ENCODE data around the gene PLA2G4C. TPM values are rescaled to one million over a fixed set of nuclear protein-coding genes. Genes with fewer than 3 reads are reported as not detected.
A peak's percentile ranks its signal among the peaks of the same experiment; 100 is the strongest.

Gene PLA2G4C
- total and polyA plus RNA-seq, 2 experiments from 2014 or later: 2.9 to 3.4 TPM

DNA sequence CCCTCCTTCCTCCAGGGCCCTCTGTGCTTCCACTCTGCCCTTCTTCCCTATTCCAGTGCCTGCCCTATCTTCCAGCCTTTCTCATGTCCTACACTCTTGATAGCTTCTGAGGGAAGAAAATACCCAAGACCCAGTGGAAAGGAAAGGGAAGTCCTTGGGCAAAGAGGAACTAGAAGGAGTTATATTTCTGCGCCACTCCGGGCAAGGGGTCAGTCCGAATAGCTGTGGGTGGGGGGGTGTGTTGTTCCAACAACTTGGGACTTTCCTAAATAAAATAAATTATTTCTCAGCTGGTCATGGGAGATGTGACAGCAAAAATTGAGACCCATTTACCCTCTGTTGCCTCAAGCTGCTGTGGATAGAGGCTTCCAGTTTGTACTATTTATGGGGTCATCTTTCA, 89.9 kb downstream of the PLA2G4C start (continued):
- TF ChIP-seq, protein P1, sequence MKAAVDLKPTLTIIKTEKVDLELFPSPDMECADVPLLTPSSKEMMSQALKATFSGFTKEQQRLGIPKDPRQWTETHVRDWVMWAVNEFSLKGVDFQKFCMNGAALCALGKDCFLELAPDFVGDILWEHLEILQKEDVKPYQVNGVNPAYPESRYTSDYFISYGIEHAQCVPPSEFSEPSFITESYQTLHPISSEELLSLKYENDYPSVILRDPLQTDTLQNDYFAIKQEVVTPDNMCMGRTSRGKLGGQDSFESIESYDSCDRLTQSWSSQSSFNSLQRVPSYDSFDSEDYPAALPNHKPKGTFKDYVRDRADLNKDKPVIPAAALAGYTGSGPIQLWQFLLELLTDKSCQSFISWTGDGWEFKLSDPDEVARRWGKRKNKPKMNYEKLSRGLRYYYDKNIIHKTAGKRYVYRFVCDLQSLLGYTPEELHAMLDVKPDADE (IDR thresholded peaks at IDR 0.05): no peak
- TF ChIP-seq JUNB (IDR thresholded peaks at IDR 0.05; ENCODE audit: unreplicated experiment): no peak

DNA sequence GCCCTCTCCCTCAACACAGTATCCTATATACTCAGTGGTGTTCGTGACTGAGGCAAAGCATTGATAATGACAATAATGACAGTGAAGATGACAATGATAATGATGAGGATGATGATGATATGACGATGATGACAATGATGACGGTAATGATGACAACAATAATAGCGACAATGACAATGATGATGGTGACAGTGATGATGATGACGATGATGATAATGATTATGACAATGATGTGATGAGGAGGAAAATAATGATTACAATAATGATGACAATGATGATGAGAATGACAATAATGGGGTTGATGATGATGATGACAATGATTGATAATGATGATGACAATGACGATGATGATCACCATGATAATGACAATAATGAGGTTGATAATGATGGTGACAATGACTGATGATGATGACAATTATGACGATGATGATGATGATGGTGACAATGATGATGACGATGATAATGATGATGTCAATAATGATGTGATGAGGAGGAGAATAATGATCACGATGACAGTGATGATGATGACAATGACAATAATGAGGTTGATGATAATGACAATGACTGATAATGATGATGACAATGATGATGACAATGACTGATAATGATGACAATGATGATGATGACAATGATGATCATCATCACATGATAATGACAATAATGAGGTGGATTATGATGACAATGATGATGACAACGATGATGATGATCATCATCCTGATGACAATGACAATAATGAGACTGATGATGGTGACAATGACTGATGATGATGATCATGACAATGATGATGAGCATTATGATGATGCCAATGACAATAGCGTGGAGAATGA, 99.5 kb downstream of the PLA2G4C start:
- Histone ChIP-seq H3K79me2 (replicated peaks; ENCODE audit: insufficient read depth) (no peaks in the 10 kb centered on the region), H3K4me3 (no peak overlapping the region), H3K4me1 (ENCODE audit: insufficient read depth) (no peaks in the 10 kb centered on the region), H4K20me1 (replicated peaks; ENCODE audit: insufficient read depth) (no peaks in the 10 kb centered on the region), H3K27ac (ENCODE audit: low read depth) (no peak overlapping the region), H2AFZ (no peak overlapping the region), H3K9me2 (ENCODE audit: insufficient read depth) (peaks cover 15% of the 10 kb centered on the region; the same call in 1 of the 2 replicates), H3F3A (replicated peaks; ENCODE audit: low read depth) (no peaks in the 10 kb centered on the region), H3K4me2 (no peak overlapping the region), H3K27me3 (ENCODE audit: insufficient read depth) (no peaks in the 10 kb centered on the region), H3K36me3 (ENCODE audit: insufficient read depth) (no peaks in the 10 kb centered on the region)
- no peaks in the 10 kb centered on the region for H3K36me3 Mint-ChIP-seq (ENCODE audit: low read depth)
- H3K27me3 Mint-ChIP-seq (ENCODE audit: insufficient read depth, low read depth, poor library complexity): peaks cover 5% of the 10 kb centered on the region
- H3K4me1 Mint-ChIP-seq: peaks cover 6% of the 10 kb centered on the region; the same call in 1 of the 3 replicates
- H3K4me3 Mint-ChIP-seq: no peak overlapping the region
- TF ChIP-seq EZH2phosphoT487 (IDR thresholded peaks at IDR 0.05; ENCODE audit: unreplicated experiment) (no peak), CREB1 (CRISPR knock-in tag; IDR thresholded peaks at IDR 0.05; ENCODE audit: low read depth) (0 out of 2 replicates have a peak, but pooled peaks have one; percentile 2)
- H3K27ac Mint-ChIP-seq: no peak overlapping the region
- DNase-seq (ENCODE audit: low spot score) (no peak), ATAC-seq (no peak)
- peaks cover 8% of the 10 kb centered on the region; the same call in 2 of the 3 replicates for H3K9me3 Mint-ChIP-seq

DNA sequence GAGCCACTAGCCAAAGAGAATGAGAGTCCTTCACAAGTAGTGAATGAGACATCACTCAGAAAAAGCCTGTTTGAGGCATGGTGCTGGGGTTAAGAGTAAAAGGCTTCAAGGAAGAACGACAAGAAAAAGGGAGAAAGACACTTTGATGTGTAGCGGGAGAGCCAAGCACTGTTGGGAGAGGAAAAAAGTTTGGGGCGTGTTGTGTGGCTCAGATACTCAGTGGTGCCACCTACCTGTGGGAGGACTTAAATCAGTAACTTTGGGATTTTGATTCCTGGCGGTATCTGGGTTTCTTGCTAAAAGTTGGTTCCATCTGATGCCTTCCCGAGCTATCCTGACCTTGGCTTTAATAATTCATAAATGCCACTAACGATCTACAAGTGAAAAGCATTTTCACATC, 103.9 kb downstream of the PLA2G4C start:
- H3K27me3 Mint-ChIP-seq (ENCODE audit: insufficient read depth, low read depth, poor library complexity): peaks cover 6% of the 10 kb centered on the region
- Histone ChIP-seq H3K4me2 (no peak overlapping the region), H4K20me1 (replicated peaks; ENCODE audit: insufficient read depth) (no peaks in the 10 kb centered on the region), H3K27ac (ENCODE audit: low read depth) (no peak overlapping the region), H2AFZ (peak overlapping the region; percentile 99), H3K4me3 (no peak overlapping the region), H3K36me3 (ENCODE audit: insufficient read depth) (no peaks in the 10 kb centered on the region), H3K9me2 (ENCODE audit: insufficient read depth) (peaks cover 12% of the 10 kb centered on the region; the same call in 1 of the 2 replicates), H3F3A (replicated peaks; ENCODE audit: low read depth) (no peaks in the 10 kb centered on the region), H3K79me2 (replicated peaks; ENCODE audit: insufficient read depth) (no peaks in the 10 kb centered on the region), H3K4me1 (ENCODE audit: insufficient read depth) (no peaks in the 10 kb centered on the region), H3K27me3 (ENCODE audit: insufficient read depth) (no peaks in the 10 kb centered on the region)
- no peaks in the 10 kb centered on the region for H3K4me1 Mint-ChIP-seq
- DNase-seq (ENCODE audit: low spot score) (peak; percentile 83), ATAC-seq (no peak)
- no peak overlapping the region for H3K4me3 Mint-ChIP-seq
- H3K36me3 Mint-ChIP-seq (ENCODE audit: low read depth): no peaks in the 10 kb centered on the region
- no peak overlapping the region for H3K27ac Mint-ChIP-seq
- peaks cover 8% of the 10 kb centered on the region; the same call in 2 of the 3 replicates for H3K9me3 Mint-ChIP-seq
- no peak for TF ChIP-seq JUNB (IDR thresholded peaks at IDR 0.05; ENCODE audit: unreplicated experiment)
- TF ChIP-seq, protein P2, sequence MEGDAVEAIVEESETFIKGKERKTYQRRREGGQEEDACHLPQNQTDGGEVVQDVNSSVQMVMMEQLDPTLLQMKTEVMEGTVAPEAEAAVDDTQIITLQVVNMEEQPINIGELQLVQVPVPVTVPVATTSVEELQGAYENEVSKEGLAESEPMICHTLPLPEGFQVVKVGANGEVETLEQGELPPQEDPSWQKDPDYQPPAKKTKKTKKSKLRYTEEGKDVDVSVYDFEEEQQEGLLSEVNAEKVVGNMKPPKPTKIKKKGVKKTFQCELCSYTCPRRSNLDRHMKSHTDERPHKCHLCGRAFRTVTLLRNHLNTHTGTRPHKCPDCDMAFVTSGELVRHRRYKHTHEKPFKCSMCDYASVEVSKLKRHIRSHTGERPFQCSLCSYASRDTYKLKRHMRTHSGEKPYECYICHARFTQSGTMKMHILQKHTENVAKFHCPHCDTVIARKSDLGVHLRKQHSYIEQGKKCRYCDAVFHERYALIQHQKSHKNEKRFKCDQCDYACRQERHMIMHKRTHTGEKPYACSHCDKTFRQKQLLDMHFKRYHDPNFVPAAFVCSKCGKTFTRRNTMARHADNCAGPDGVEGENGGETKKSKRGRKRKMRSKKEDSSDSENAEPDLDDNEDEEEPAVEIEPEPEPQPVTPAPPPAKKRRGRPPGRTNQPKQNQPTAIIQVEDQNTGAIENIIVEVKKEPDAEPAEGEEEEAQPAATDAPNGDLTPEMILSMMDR (conservative IDR thresholded peaks at IDR 0.05; ENCODE audit: low read depth in 2 of 2): peak; percentile 67

Data from GM23338 (cell line).